Embryonic facial prominence (tissue), 1 donor: ENCODE data around the gene TMEM132D.
"Not testable (repeated sequence)": the region's sequence is repeated elsewhere in the genome, so short reads cannot be mapped to it uniquely, and the experiment has no call there.

Experiments used
- DNase-seq: peaks from one replicate; pipeline ENCODE4 v3.0.0-alpha.2; 2016; ENCODE audit errors: extremely low spot score

The TMEM132D gene

DNA sequence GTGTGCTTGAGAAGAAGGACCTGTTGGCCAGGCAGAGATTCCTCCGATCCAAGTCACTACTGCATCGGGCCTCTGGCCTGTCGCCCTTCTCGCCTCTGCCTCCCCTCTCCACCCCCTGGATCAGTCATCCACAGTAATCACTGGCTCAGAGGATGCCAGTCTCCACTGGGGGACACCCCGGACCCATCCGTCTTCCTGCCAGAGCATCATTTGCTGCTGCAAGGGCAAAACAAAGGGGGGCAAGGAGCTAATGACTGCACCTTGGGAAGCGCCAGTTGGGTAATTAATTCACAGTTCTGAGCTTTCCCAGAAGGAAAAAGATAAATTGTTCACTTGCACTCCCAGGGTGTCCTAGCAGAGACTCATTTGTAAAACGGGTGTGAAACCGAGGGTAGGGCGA lies 835.1 kb downstream of the TMEM132D start:
- DNase-seq = no peak

- DNase-seq = no peak
These were observed 836.3 kb downstream of the TMEM132D start for GRCh38 chr12:129067491-129067890.

GRCh38 chr12:129064209-129064855 lies 839.5 kb downstream of the TMEM132D start:
- no peak for DNase-seq

DNA sequence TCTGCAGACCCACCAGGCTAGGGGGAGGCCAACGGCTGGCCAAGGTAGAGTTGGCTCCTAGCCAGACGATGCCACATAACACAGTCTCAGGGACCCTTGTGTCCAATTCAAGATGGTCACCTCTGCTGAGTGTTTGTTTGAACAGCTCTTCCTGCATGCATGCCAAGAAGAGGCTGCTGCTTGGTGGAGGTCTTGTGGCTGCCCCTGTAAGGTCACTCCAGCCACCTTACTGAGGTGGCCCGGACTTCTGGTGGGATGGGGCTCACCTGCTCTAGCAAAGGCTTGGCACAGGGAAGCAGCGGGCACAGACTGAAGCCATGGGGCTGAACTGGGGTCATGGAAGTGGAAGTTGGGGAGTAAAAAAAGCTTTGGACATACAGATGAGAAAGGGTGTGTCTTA lies 840.2 kb downstream of the TMEM132D start:
- DNase-seq = no peak

- DNase-seq = no peak
These were observed 850.6 kb downstream of the TMEM132D start for GRCh38 chr12:129053232-129053631.

DNA sequence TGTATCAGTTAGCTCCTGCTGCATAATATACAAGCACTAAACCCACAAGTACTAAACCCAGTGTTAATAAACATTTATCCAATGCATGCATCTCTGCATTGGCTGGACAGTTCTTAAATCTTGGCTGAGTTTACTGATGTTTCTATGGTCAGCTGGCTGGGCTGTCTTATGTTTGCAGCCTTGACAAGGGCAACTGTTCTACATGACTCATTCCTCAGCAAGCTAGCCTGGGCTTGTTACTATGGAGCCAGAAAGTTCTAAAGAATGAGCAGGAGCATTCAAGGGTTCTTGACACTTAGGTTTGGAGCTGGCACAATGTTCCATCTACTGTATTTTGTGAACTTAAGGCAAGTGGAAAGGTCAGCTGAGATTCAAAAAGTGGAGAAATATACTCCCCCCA lies 851.5 kb downstream of the TMEM132D start:
- DNase-seq = no peak

- no peak for DNase-seq
These were observed 853.9 kb downstream of the TMEM132D start for GRCh38 chr12:129049917-129050316.

- not testable (repeated sequence) for DNase-seq
These were observed 860.5 kb downstream of the TMEM132D start for GRCh38 chr12:129043334-129043733.

DNA sequence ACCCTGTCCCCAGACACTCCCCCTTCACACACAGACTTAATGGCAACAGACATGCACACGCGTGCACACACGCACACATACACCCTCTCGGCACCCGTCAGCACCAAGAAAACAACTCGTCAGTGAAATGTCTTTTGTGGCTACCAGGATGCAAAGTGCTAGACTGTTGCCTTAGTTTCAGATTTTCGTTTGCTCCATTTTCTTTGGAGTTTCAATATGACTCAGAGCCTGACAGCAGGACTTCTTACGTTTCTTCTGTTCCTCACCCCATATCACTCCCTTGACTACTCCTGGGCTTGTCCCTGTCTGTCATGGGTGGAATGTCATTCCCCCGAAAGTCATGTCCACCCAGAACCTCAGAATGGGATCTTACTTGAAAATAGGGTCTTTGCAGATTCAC lies 867.7 kb downstream of the TMEM132D start:
- no peak for DNase-seq

DNA sequence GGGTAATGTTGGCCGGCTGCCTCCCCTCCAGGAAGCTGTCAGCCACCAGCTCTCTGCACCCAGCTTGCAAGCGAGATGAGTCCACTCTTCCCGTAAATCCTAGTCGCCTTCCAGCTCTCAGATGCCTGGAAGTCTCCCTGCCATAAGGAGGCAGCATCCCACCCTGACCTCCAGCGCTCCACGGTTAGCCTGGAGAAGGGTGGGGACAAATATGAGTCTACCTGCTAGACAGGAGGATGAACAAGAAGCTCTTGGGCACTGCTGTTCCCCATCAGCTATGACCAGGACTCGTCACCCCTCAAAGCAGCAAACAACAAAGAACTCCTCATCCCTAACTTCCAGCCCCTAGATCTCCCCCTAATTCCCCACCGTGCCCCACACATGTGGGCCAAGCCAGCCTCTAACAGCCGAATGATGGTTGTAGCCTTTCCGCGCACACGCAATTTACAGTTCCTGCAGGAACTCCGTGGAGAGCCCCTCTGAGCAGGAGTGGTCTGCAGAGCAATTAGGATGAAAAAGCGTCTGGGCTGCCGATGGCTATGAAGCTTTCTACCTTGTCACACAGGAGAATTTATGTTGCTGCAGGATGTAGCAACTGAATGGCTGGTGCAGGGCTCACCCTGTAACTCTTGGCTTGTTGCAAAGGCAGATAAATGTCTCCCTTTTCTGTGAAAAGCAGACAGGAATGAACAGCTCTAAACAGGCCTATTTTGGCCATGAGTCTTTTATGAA lies 869.1 kb downstream of the TMEM132D start:
- DNase-seq = no peak

DNA sequence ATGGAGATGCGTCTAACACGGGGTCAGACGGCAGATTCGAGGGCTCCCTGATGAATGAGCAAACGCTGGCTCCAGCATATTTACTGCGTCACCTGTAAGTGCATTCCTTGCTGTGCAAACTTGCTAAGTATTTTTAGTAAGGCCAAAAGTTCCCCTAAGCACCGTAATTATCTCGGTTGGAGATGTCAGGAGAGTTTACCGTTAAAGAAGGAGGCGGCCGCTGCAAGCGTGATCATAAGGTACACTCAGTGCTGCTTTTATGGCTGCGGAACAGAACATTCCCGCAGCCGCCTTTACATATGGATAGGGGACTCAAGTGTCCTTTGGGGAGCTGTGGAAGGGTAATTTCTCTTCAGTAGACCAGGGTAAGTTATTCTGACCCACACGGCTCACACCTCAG lies 875.0 kb downstream of the TMEM132D start:
- DNase-seq = no peak

DNA sequence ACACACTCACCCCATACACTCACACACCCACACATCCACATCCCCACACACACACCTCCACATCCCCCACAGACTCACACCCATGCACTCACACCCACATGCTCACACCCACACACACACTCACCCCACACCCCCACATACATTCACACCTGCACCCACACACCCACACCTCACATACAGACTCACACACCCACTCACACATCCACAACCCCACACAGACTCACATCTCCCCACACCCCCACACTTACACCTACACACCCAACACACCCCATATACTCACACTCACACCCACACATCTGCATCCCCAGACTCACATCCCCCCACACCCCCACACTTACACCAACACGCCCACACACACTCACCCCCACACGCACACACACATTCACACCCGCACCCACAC lies 878.8 kb downstream of the TMEM132D start:
- no peak for DNase-seq
